NK-92 treated with Interleukin-12 subunit alpha and Interleukin-12 subunit beta, amount 100 ng/mL, for 24 hours (cell line): ENCODE data around the gene HSPA12A.

Experiments
- DNase-seq: peaks from one replicate; lab custom pipeline; 2025; lab: John Stamatoyannopoulos, UW

Gene HSPA12A

DNA sequence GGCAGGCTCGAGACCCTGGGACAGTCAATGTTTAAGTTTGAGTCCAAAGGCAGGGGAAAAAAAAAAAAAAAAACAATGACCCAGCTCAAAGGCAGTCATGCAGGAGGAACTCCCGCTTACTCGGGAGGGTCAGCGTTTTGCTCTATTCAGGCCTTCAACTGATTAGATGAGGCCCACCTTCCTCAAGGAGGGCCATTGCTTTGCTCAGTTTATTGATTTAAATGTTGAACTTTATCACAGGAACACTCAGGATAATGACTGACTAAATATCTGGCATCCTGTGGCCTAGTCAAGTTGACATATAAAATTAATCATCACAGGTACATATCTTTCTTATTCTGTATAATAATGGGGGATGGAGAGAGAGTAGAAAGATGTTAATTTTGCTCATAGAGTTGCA lies 52.6 kb downstream of the HSPA12A start:
- DNase-seq, result no peak

- no peak for DNase-seq
These were observed 53.4 kb downstream of the HSPA12A start for GRCh38 chr10:116688741-116689495.

GRCh38 chr10:116688241-116688711 lies 54.1 kb downstream of the HSPA12A start:
- no peak for DNase-seq

GRCh38 chr10:116687633-116688032 lies 54.7 kb downstream of the HSPA12A start:
- DNase-seq, result no peak

- DNase-seq, result no peak
These were observed 55.7 kb downstream of the HSPA12A start for GRCh38 chr10:116686632-116687031.

- DNase-seq, result no peak
These were observed 56.6 kb downstream of the HSPA12A start for GRCh38 chr10:116685807-116686206.

GRCh38 chr10:116684781-116685180 lies 57.6 kb downstream of the HSPA12A start:
- DNase-seq, result no peak

DNA sequence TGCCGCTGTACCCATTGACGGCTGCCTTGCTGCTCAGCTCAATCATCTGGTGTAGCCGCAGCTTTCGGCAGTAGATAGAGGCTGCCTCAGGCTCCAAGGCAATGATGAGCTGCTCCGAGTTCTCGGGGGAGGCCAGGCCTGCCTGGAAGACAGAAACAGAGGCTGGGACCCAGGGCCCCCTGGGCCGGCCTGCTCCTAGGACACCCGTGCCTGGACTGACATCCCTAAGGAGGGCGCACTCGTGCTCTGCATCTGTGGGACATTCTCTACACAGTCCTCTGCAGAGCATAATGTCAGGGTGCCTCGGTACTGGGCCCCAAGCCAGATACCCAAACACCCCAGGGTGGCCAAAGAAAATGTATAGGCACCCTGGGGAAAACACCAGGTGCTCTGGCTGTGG lies 58.5 kb downstream of the HSPA12A start:
- DNase-seq, result no peak

DNA sequence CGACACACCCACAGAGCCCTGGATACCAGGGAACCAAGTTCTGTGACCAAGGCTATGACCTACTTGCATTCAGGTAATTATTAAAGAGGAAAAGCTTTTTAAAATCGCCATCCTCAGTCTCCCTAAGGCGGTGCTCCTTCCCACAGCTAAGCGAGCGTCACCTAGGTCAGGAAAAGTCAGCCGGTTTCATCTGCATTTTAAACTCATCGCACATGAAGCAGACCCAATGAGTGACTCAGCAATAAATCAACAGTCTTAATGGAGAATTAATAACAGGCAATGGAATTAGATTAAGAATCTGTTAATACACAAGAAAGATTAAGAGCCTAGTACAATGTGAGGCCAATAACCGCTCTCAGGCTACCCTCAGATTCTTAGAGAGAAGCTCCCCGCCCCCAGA lies 59.2 kb downstream of the HSPA12A start:
- no peak for DNase-seq

GRCh38 chr10:116679351-116679750 lies 63.0 kb downstream of the HSPA12A start:
- no peak for DNase-seq

- DNase-seq, result no peak
These were observed 65.7 kb downstream of the HSPA12A start for GRCh38 chr10:116676633-116677032.

- DNase-seq, result no peak
These were observed 66.2 kb downstream of the HSPA12A start for GRCh38 chr10:116676118-116676517.

DNA sequence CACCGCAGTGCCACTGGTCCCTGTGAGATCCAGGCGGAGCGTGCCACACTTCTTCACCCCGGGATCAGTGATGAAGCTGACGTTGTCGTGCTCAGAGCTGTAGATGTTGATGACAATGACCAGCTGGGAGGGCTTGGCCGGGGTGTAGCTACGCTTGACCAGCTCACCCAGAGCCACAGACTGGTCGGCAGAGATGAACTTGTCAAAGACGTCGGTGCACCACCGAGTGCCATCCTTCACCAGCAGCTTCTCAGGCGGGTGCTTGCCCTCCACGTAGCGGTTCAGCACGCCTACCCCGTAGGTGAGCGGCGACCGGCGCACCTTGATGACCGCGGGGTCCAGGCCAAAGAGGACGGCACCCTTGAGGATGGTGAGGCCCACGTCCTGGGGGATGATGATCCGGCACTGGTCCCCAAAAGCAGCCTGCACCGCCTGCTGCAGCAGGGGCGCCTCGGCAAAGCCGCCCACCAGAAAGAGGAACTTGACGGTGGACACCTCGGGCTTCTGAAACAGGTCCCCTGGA lies 67.4 kb downstream of the HSPA12A start:
- DNase-seq, result no peak

- DNase-seq, result no peak
These were observed 68.5 kb downstream of the HSPA12A start for GRCh38 chr10:116673866-116674265.

DNA sequence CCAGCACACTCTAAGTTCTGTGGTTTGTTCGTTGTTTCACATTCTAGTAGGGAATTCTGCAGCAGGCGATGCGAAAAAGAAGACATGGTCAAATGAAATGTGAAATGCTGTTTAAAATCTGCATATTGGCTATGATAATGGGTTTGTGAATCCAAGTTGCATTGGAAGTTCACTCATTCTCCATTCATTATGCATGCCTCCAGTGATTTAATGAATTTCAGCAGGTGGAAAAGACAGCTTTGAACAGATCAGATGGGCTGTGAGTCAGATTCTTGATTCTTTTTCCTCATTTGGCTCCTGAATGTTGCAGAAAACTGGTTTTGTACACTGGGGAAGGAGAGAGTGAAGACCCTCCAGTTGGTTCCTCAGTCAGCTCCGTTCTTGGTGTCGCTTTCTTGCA lies 69.5 kb downstream of the HSPA12A start:
- DNase-seq, result no peak

GRCh38 chr10:116671274-116671926 lies 71.0 kb downstream of the HSPA12A start:
- no peak for DNase-seq

GRCh38 chr10:116670706-116671105 lies 71.7 kb downstream of the HSPA12A start:
- DNase-seq, result no peak

- DNase-seq, result no peak
These were observed 72.3 kb downstream of the HSPA12A start for GRCh38 chr10:116669832-116670644.

GRCh38 chr10:116669080-116669479 lies 73.3 kb downstream of the HSPA12A start:
- DNase-seq, result no peak

GRCh38 chr10:116668446-116668845 lies 73.9 kb downstream of the HSPA12A start:
- DNase-seq, result no peak

GRCh38 chr10:116668018-116668417 lies 74.3 kb downstream of the HSPA12A start:
- DNase-seq, result no peak

- DNase-seq, result no peak
These were observed 74.9 kb downstream of the HSPA12A start for GRCh38 chr10:116667484-116667883.
